Neural progenitor cell (in vitro differentiated cells): Measurements from ENCODE around the gene MCM5.

Experiments used
- EZH2 ChIP-seq: fragments of 200-600 bp; sonication (generic); IDR thresholded peaks from 2 replicates; pipeline ENCODE4 v1.6.1; 2017; ENCODE audit warnings: antibody characterized with exemption, mild to moderate bottlenecking, moderate library complexity
- TF ChIP-seq, protein P1 (sequence below): fragments of 200-600 bp; sonication (generic); IDR thresholded peaks from 2 replicates; pipeline ENCODE4 v1.5.1; 2017; ENCODE audit warnings: antibody characterized with exemption, mild to moderate bottlenecking

DNA sequence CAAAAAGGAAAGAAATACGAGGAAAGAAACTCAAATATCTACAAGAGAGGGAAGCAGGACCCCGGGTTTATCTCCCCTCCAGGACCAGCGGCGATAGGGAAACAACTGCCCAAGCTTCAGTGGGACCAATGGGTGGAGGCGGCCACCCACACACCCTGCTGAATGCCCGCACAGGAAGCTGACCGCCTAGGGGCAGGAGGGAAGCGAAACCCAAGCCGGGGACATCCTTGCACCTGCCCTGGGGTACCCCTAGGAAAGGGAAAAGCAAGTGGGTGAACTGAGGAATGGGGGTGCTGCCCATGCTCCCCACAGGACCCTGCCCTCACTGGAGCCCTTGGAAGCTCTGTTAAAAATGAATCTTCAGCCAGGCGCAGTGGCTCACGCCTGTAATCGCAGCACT is 46.6 kb upstream of the MCM5 start:
- TF ChIP-seq, protein P1, sequence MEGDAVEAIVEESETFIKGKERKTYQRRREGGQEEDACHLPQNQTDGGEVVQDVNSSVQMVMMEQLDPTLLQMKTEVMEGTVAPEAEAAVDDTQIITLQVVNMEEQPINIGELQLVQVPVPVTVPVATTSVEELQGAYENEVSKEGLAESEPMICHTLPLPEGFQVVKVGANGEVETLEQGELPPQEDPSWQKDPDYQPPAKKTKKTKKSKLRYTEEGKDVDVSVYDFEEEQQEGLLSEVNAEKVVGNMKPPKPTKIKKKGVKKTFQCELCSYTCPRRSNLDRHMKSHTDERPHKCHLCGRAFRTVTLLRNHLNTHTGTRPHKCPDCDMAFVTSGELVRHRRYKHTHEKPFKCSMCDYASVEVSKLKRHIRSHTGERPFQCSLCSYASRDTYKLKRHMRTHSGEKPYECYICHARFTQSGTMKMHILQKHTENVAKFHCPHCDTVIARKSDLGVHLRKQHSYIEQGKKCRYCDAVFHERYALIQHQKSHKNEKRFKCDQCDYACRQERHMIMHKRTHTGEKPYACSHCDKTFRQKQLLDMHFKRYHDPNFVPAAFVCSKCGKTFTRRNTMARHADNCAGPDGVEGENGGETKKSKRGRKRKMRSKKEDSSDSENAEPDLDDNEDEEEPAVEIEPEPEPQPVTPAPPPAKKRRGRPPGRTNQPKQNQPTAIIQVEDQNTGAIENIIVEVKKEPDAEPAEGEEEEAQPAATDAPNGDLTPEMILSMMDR: no peak
- no peak for TF ChIP-seq EZH2
